Measurements from ENCODE around the gene USP43. TPM values are rescaled to one million over a fixed set of nuclear protein-coding genes. Genes with fewer than 3 reads are reported as not detected.

Gene USP43
- polyA plus RNA-seq, 4 donors, result 5.8 to 9.3 (median 7.3) TPM

DNA sequence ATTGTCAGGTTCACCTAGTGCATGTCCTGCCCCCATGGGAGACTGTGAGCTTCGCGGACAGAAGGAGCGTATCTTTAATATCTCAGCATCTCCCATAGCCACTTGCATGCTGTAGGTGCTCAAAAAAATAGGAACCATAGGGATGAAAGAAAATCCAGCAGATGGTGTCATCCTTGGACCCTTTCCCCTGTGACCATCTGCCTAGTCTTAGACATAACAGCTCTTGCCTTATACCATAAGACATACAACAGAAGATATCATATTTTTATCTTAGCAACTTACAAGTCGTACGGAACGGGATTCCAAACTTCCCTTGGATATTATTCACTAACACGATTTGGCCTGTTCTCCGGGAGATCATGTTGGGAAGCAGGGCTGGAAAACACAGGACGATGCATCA lies 131.6 kb downstream of the USP43 start:
- no peak for DNase-seq (ENCODE audit: low read depth in 4 of 4, low spot score in 2 of 4)

Other genes with a start within 250 kb of the USP43 start
- 10 to 100 TPM; 59.1 to 71.2 (median 61.9) TPM for gene STX8, start 69.7 kb upstream of the USP43 start, polyA plus RNA-seq (ENCODE audit: insufficient read length in 4 of 4)
- gene CFAP52, start 68.9 kb upstream of the USP43 start, polyA plus RNA-seq (ENCODE audit: insufficient read length in 4 of 4), result 1 to 10 TPM; 1.9 to 5.1 (median 3.3) TPM
- not detected for gene DHRS7C, start 146.1 kb downstream of the USP43 start, polyA plus RNA-seq (ENCODE audit: insufficient read length in 4 of 4)
- gene GSG1L2, start 176.6 kb downstream of the USP43 start, polyA plus RNA-seq (ENCODE audit: insufficient read length in 4 of 4), result not detected
- gene GLP2R, start 180.4 kb downstream of the USP43 start, polyA plus RNA-seq (ENCODE audit: insufficient read length in 4 of 4), result not detected

Measured in left renal cortex interstitium (tissue), 4 donors.